Mesodermal cell (in vitro differentiated cells): ENCODE results near the gene C13orf46.

ENCODE experiments used
- H3K27ac ChIP-seq: 2 replicates; pipeline ENCODE4 v1.7.0; 2013; ENCODE audit warnings: mild to moderate bottlenecking, low read depth, low read length, moderate library complexity; ENCODE audit not compliant: severe bottlenecking
- H3K36me3 ChIP-seq: 2 replicates; pipeline ENCODE4 v1.7.1; 2013; ENCODE audit warnings: mild to moderate bottlenecking, low read length, moderate library complexity; ENCODE audit not compliant: control insufficient read depth, insufficient read depth
- H3K4me1 ChIP-seq: one replicate; pipeline ENCODE4 v1.7.1; 2013; ENCODE audit warnings: mild to moderate bottlenecking, low read length; ENCODE audit not compliant: insufficient read depth, control insufficient read depth, poor library complexity, severe bottlenecking
- H3K4me3 ChIP-seq: 2 replicates; pipeline ENCODE4 v1.7.0; 2013; ENCODE audit warnings: low read length, control low read depth, mild to moderate bottlenecking; ENCODE audit not compliant: insufficient read depth, poor library complexity, severe bottlenecking; ENCODE audit errors: extremely low read depth
- H3K9me3 ChIP-seq: 2 replicates; pipeline ENCODE4 v1.7.1; 2013; ENCODE audit warnings: mild to moderate bottlenecking, low read length, moderate library complexity; ENCODE audit not compliant: control insufficient read depth
- WGBS, 2 experiments: methylation state at CpG; one replicate each; pipeline ENCODE4 v1.1.5; 2013; ENCODE audit warnings: missing lambda C conversion rate in 2 of 2; ENCODE audit not compliant: insufficient coverage in 2 of 2; 5-methylcytosine and 5-hydroxymethylcytosine counted together

Gene C13orf46

DNA sequence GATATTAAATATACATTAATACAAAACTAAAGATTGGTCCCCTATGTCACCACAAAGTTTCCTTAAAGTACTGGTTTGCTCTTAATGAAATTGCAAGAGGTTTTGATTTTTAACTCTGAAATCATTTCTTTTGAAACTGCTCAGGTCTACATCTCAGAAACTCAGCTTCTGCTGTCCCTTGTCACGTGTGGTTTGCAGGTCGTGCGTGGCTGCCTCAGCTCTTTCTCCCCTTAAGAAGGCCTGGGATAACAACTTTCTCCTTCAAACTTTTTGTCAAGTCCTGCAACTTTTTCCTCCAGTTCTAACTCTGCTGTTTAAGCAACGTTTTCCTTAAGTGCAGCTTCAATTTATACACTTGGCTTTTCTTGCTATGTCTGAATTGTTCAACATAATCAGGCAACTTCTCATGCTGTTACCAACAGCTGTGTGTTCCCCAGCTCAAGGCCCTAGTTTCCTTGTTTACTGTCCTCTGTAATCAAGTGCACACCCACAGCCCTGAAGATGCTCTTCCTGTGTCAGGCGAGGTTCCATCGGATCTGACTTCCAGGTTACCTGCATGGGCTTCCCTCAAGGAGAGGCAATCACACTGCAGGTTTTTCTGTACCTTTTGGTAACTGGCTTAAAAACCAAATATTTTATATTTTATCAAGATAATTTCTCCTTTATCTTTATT lies 13.5 kb downstream of the C13orf46 start:
- Histone ChIP-seq H3K4me1 (no peaks in the 10 kb centered on the region), H3K9me3 (peaks cover 28% of the 10 kb centered on the region), H3K27ac (no peak overlapping the region), H3K4me3 (no peak overlapping the region), H3K36me3 (peaks cover 17% of the 10 kb centered on the region)
- WGBS, 2 experiments = 84 to 91% methylated on average over 6 of the region's 6 CpGs

DNA sequence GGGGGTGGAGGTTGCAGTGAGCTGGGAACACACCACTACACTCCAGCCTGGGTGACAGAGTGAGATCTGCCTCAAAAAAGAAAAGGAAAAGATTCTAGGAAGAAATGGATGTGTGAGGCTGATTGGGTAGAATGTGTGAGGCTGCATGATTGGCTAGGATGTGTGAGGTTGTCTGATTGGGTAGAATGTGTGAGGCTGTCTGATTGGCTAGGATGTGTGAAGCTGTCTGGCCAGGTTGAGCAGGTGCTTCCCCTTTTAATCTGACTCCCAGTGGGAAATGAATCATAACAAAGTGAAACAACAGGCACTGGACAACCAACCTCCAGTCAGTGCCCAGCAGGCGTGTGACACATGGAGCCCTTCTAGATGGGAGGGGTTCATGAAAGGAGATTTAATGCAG lies 14.7 kb downstream of the C13orf46 start:
- Histone ChIP-seq H3K36me3 (peaks cover 13% of the 10 kb centered on the region), H3K27ac (no peak overlapping the region), H3K9me3 (peaks cover 28% of the 10 kb centered on the region), H3K4me3 (no peak overlapping the region), H3K4me1 (no peaks in the 10 kb centered on the region)
- 100% methylated on average over 1 of the region's 1 CpG; no CpG with 5 or more reads in 1 of the 2 experiments for WGBS, 2 experiments

DNA sequence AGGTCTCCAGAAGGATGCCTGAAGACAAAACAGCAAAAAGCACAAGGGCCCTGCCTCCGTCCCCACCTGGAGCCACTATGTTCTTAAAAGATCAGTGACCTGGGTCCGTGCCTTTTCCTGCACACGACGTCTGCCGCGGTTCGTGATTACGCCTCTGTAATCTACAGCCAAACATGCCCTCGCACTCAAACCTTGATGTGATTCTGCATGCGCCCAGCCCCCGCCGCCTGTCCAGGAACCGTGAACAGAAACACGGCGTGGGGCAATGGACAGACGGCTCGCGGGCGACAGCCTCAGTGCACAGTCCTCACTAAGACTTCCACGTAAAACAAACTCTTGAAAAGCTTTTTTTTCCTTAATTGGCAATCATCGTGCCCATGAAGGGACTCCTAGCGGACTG lies 15.5 kb downstream of the C13orf46 start:
- Histone ChIP-seq H3K4me3 (no peak overlapping the region), H3K9me3 (peaks cover 26% of the 10 kb centered on the region), H3K4me1 (no peaks in the 10 kb centered on the region), H3K36me3 (peaks cover 14% of the 10 kb centered on the region), H3K27ac (no peak overlapping the region)
- WGBS, 2 experiments = 95% methylated on average over 20 to 22 of the region's 22 CpGs

DNA sequence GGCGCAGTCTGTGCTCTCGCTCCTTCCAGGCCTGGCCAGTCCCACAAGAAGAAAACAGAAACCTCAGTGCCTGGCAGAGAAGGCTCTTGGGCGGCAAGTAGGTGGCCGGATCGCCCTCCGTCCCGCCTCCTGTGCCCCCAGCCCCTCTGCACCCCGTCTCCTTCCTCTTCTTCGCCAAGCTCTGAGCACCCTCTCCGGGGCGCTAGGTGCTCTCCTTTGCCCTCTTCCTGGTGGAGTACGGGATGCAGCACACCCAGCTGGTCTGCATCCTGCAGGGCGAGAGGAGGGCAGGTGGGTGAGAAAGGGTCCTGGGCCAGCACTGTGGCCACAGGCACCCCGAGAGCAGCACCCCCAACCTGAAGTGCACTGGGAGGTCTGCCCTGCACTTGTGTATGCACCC lies 17.3 kb downstream of the C13orf46 start:
- 85 to 94% methylated on average over 12 to 14 of the region's 14 CpGs for WGBS, 2 experiments
- Histone ChIP-seq H3K9me3 (peaks cover 22% of the 10 kb centered on the region), H3K27ac (no peak overlapping the region), H3K4me3 (no peak overlapping the region), H3K4me1 (no peaks in the 10 kb centered on the region), H3K36me3 (peaks cover 12% of the 10 kb centered on the region)

DNA sequence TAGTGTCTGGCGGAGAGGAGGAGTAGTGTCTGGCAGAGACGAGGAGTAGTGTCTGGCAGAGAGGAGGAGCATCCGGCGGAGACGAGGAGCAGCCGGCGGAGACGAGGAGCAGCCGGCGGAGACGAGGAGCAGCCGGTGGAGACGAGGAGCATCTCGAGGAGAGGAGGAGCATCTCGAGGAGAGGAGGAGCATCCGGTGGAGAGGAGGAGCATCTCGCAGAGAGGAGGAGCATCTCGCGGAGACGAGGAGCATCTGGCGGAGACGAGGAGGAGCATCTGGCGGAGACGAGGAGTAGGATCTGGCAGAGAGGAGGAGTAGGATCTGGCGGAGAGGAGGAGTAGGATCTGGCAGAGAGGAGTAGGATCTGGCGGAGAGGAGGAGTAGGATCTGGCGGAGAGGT lies 18.2 kb downstream of the C13orf46 start:
- 91 to 92% methylated on average over 24 to 27 of the region's 27 CpGs for WGBS, 2 experiments
- no peaks in the 10 kb centered on the region for H3K4me1 ChIP-seq
- peaks cover 19% of the 10 kb centered on the region for H3K9me3 ChIP-seq
- no peak overlapping the region for H3K27ac ChIP-seq
- H3K4me3 ChIP-seq = no peak overlapping the region
- H3K36me3 ChIP-seq = peaks cover 11% of the 10 kb centered on the region

DNA sequence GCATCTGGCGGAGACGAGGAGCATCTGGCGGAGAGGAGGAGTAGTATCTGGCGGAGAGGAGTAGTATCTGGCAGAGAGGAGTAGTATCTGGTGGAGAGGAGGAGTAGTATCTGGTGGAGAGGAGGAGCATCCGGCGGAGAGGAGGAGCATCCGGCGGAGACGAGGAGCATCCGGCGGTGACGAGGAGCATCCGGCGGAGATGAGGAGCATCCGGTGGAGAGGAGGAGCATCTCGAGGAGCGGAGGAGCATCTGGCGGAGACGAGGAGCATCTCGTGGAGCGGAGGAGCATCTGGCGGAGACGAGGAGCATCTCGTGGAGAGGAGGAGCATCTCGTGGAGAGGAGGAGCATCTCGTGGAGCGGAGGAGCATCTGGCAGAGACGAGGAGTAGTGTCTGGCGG lies 18.6 kb downstream of the C13orf46 start:
- Histone ChIP-seq H3K4me1 (no peaks in the 10 kb centered on the region), H3K4me3 (no peak overlapping the region), H3K27ac (no peak overlapping the region), H3K9me3 (peaks cover 14% of the 10 kb centered on the region), H3K36me3 (peaks cover 11% of the 10 kb centered on the region)
- WGBS, 2 experiments = 95 to 98% methylated on average over 29 of the region's 29 CpGs

DNA sequence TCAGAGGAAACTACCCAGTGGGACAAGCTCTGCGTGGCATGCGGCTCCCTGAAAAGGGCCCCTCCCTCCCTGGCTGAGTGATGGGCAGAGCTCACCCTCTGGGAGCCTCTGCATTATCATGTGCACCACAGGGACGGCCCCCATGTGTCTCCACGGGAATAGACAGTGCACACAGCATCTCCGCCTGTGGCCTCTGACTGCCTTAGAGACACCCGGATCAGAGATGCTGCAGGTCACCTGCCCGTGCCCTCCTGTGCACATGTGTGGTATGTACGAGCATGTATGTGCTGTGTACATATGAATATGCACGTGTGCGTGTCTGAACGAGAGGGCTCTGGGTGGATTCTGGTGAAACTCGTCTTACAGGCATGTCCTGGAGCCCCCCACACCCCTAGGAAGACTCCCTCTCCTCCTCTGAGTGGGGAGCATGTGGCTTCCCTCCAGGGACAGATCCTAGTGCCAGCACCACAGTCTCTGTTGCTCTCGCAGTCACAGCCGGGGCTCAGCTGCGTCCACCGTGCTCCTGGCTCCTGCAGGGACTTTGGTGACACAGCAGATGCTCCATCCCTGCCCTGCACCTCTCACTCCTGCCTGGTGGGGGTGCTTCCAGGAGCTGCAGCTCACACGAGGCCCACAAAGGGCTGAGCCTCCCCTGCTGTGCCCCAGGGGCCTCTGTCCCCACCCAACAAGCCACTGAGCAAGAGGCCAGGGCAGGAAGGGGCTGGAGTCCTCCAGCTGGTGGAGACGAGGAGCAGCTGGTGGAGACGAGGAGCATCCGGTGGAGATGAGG lies 19.6 kb downstream of the C13orf46 start:
- H3K9me3 ChIP-seq = peaks cover 8% of the 10 kb centered on the region
- no peaks in the 10 kb centered on the region for H3K4me1 ChIP-seq
- no peak overlapping the region for H3K4me3 ChIP-seq
- 89 to 90% methylated on average over 14 to 20 of the region's 20 CpGs for WGBS, 2 experiments
- H3K27ac ChIP-seq = no peak overlapping the region
- H3K36me3 ChIP-seq = peaks cover 11% of the 10 kb centered on the region

DNA sequence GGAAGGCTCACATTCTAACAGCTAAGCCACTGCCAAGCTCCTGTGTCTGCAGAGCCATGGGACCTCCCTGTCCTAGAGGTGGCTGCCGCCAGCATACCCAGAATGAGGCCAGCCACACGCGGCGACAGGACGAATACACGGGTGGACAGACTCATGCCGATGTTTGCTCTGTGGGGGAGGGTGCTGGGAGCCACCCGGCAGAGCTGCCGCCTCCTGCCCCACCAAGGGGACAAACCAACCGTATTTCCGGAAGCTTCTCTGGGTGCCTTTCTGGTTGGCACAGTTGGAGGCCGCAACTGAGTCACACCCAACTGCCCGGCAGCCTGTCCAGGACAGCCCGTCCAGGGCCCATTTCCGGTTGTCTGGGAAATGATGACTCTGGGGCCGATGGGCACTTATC lies 20.3 kb downstream of the C13orf46 start:
- peaks cover 2% of the 10 kb centered on the region for H3K9me3 ChIP-seq

DNA sequence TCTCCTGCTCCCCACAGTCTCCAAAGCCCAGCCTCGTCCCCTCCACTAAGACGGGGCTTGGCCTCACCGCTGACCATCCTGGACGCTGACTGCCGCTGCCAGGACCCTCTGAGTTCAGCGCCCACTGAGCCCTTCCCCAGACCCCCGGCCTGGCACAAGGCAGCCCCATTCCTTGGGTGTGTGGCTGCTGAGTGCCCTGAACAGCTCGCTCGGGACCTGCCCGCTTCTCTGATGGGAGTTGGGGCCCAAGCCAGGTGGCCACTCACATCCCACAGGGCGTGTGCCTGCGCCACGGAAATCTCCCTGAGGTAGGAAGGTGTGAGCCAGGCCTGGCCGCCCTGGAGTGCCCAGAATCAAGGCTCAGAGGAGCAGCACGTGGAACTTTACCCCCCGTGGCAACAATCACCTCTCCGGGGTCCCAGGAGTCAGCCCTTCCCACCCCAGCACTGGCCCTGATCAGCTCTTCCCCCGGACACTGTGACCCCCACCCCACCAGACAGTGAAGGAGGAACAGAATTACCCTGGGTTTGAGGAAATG lies 20.8 kb downstream of the C13orf46 start:
- Histone ChIP-seq H3K9me3 (no peaks in the 10 kb centered on the region), H3K36me3 (peaks cover 11% of the 10 kb centered on the region), H3K4me1 (no peaks in the 10 kb centered on the region), H3K4me3 (no peak overlapping the region), H3K27ac (no peak overlapping the region)
- 90 to 96% methylated on average over 15 of the region's 18 CpGs for WGBS, 2 experiments

More for the DNA sequence above, 20.3 kb downstream of the C13orf46 start:
- H3K4me1 ChIP-seq = no peaks in the 10 kb centered on the region
- H3K36me3 ChIP-seq = peaks cover 11% of the 10 kb centered on the region
- H3K27ac ChIP-seq = no peak overlapping the region
- no peak overlapping the region for H3K4me3 ChIP-seq
- WGBS, 2 experiments = 93 to 97% methylated on average over 16 of the region's 16 CpGs

DNA sequence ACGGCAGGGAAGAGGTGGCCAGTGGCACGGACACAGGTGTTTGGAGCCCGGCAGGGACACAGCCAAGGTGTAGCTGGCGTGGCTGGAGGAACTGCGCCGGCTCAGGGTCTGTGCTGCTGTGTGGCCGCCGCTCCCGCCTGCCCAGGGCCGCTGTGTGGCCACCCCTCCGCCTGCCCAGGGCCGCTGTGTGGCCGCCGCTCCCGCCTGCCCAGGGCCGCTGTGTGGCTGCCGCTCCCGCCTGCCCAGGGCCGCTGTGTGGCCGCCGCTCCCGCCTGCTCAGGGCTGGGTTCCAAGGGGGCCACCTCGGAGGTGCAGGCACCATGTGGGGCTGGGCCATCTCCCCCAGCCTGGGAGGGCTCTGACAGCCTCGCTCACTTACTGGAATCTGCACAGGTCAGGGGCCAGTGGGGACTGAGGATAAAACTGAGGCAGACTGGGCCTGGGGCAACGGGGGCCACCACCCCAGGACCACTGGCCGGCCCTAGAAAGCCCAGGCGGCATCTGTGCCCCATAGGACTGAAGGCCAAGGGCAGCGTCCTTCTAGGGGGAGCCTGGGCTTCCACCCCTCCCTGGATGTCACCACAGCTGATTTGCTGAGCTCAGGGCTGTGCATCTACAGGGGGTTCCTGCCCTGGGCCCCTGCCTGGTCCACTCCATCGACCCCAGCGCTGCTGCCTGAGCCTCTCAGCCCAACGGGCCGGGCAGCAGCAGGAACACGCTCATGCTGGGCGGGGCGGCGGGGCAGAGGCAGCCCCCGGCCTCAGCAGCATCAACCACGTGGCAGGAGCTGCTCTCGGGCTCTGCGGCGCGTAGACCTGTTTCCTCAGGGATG lies 21.5 kb downstream of the C13orf46 start:
- WGBS, 2 experiments = 92 to 93% methylated on average over 32 to 41 of the region's 42 CpGs
- no peak overlapping the region for H3K4me3 ChIP-seq
- H3K36me3 ChIP-seq = peaks cover 11% of the 10 kb centered on the region
- no peaks in the 10 kb centered on the region for H3K4me1 ChIP-seq
- no peak overlapping the region for H3K27ac ChIP-seq
- H3K9me3 ChIP-seq = no peaks in the 10 kb centered on the region
